IPS-20b (cell line): Measurements from ENCODE around the gene RHBDD3.
"Not testable (repeated sequence)": the region's sequence is repeated elsewhere in the genome, so short reads cannot be mapped to it uniquely, and the experiment has no call there.

Experiments used
- H3K27ac ChIP-seq: one replicate; pipeline ENCODE4 v1.5.1; 2013; ENCODE audit warnings: low read length
- H3K27me3 ChIP-seq: 2 replicates; pipeline ENCODE4 v1.6.1; 2013; ENCODE audit warnings: mild to moderate bottlenecking, low read length, inconsistent platforms; ENCODE audit not compliant: insufficient read depth
- H3K36me3 ChIP-seq: 2 replicates; pipeline ENCODE4 v1.6.1; 2013; ENCODE audit warnings: low read depth, mild to moderate bottlenecking, inconsistent platforms, low read length, moderate library complexity; ENCODE audit not compliant: insufficient read depth
- H3K4me1 ChIP-seq: 2 replicates; pipeline ENCODE4 v1.6.1; 2013; ENCODE audit warnings: mild to moderate bottlenecking, control low read depth, inconsistent platforms, low read length, moderate library complexity; ENCODE audit not compliant: insufficient read depth
- H3K4me3 ChIP-seq: 2 replicates; pipeline ENCODE4 v1.5.1; 2013; ENCODE audit warnings: mild to moderate bottlenecking, low read length, inconsistent platforms
- H3K9ac ChIP-seq: 2 replicates; pipeline ENCODE4 v1.6.1; 2013; ENCODE audit warnings: low read depth, mild to moderate bottlenecking, inconsistent platforms, low read length, moderate library complexity
- H3K9me3 ChIP-seq: 2 replicates; pipeline ENCODE4 v1.6.1; 2013; ENCODE audit warnings: mild to moderate bottlenecking, low read depth, low read length, inconsistent platforms; ENCODE audit not compliant: insufficient read depth

Gene RHBDD3

DNA sequence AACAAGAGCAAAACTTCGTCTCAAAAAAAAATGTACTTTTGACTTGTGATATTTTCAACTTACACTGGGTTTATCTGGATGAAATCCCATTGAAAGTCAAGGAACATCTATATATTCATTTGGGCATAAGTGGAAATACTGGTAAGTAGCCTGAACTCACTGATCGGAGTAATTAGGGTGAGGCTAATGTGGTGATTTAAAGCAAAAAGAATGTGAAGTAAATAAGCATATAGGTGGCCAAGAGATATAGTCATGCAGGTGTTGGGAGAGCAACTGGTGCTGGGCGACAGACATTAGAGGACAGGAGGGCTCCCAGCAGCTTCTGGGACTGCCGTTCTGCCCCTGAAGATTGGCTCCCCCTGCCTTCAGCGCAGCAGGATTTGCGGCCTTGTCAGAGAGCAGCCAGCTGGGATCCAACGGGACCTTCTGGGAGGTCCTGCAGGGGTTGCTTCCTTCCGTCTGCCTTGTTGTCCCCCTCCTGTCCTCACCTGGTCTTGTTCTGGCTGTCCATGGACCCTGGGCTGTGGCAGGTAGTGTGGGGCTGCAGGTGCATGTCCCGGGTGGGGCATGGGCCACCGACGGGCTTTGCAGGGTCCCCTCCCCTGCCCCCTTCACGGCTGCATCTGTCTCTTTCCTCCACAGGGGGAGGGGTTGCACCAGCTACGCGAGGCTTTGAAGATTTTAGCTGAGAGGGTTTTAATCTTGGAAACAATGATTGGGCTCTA is 14.1 kb downstream of the RHBDD3 start:
- Histone ChIP-seq H3K4me1 (no peaks in the 10 kb centered on the region), H3K4me3 (no peak overlapping the region), H3K9ac (no peak overlapping the region), H3K27ac (no peak overlapping the region), H3K9me3 (no peaks in the 10 kb centered on the region), H3K36me3 (no peaks in the 10 kb centered on the region), H3K27me3 (no peaks in the 10 kb centered on the region)

- Histone ChIP-seq H3K4me3 (no peak overlapping the region), H3K9ac (no peak overlapping the region), H3K27me3 (no peaks in the 10 kb centered on the region), H3K36me3 (no peaks in the 10 kb centered on the region), H3K4me1 (no peaks in the 10 kb centered on the region), H3K9me3 (no peaks in the 10 kb centered on the region), H3K27ac (no peak overlapping the region)
Measured at GRCh38 chr22:29251981-29252911, 15.5 kb downstream of the RHBDD3 start.

GRCh38 chr22:29251265-29251664 is 16.5 kb downstream of the RHBDD3 start:
- no peaks in the 10 kb centered on the region for H3K36me3 ChIP-seq
- H3K4me1 ChIP-seq = no peaks in the 10 kb centered on the region
- H3K4me3 ChIP-seq = no peak overlapping the region
- H3K9ac ChIP-seq = no peak overlapping the region
- no peaks in the 10 kb centered on the region for H3K27me3 ChIP-seq
- no peaks in the 10 kb centered on the region for H3K9me3 ChIP-seq
- H3K27ac ChIP-seq = no peak overlapping the region

- H3K4me3 ChIP-seq, H3K27ac ChIP-seq, H3K9me3 ChIP-seq, H3K36me3 ChIP-seq, H3K27me3 ChIP-seq, H3K9ac ChIP-seq, H3K4me1 ChIP-seq: not testable (repeated sequence)
Measured at GRCh38 chr22:29247891-29248290, 19.9 kb downstream of the RHBDD3 start.

- Histone ChIP-seq H3K36me3 (no peaks in the 10 kb centered on the region), H3K9ac (no peak overlapping the region), H3K27ac (no peak overlapping the region), H3K27me3 (no peaks in the 10 kb centered on the region), H3K4me3 (no peak overlapping the region), H3K4me1 (no peaks in the 10 kb centered on the region), H3K9me3 (no peaks in the 10 kb centered on the region)
Measured at GRCh38 chr22:29245626-29246385, 22.0 kb downstream of the RHBDD3 start.

DNA sequence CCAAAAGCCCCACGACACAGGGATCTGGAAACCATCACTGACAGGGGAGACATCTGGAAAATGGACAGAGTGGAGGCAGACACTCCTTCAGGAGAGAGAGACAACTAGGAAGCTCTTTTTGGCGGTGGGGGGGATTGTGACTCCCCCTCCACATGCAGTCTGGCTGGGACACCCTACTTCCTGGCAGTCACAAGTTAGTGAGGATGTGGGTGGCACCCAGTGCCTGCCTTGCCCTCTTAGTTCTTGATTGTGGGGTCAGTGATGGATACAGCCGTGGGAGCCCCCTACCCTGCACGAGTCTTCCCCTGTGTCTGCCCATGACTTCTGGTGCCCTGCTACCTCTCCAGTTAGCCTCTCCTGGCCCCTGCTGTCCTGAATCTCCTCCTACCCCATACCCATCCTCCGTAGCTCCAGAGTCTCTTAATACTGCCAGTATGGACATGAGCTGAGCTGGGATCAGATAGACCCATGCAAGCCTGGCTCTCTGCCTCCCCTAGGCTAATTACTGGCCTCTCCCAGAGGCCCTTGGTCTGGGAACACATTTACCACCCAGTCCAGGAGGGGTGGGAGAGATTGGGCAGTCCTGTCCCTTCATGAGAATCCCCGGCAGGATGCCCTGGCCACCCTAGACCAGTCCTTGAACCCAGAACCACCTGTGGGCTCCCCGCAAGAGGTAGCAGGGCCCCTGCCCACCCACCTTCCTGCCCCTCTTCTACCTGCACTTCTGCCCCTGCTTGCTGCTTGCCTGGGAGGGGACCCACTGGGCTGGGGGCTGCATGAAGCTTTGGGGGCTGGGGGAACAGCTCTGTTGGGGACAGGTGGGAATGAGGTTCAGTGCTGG is 22.8 kb downstream of the RHBDD3 start:
- no peak overlapping the region for H3K4me3 ChIP-seq
- no peaks in the 10 kb centered on the region for H3K9me3 ChIP-seq
- no peaks in the 10 kb centered on the region for H3K4me1 ChIP-seq
- H3K27ac ChIP-seq = no peak overlapping the region
- H3K27me3 ChIP-seq = no peaks in the 10 kb centered on the region
- H3K9ac ChIP-seq = no peak overlapping the region
- H3K36me3 ChIP-seq = no peaks in the 10 kb centered on the region

- Histone ChIP-seq H3K36me3 (no peaks in the 10 kb centered on the region), H3K9me3 (no peaks in the 10 kb centered on the region)
Measured at GRCh38 chr22:29243874-29244446, 23.8 kb downstream of the RHBDD3 start.

GRCh38 chr22:29240481-29240880 is 27.3 kb downstream of the RHBDD3 start:
- not testable (repeated sequence) for H3K27ac ChIP-seq, H3K4me1 ChIP-seq, H3K9me3 ChIP-seq, H3K36me3 ChIP-seq, H3K9ac ChIP-seq, H3K27me3 ChIP-seq, H3K4me3 ChIP-seq

More at GRCh38 chr22:29243874-29244446, 23.8 kb downstream of the RHBDD3 start:
- Histone ChIP-seq H3K4me3 (no peak overlapping the region), H3K4me1 (no peaks in the 10 kb centered on the region), H3K27ac (no peak overlapping the region), H3K9ac (no peak overlapping the region), H3K27me3 (no peaks in the 10 kb centered on the region)

GRCh38 chr22:29233277-29233877 is 34.4 kb downstream of the RHBDD3 start:
- Histone ChIP-seq H3K9ac (no peak overlapping the region), H3K4me3 (no peak overlapping the region), H3K27me3 (no peaks in the 10 kb centered on the region), H3K27ac (no peak overlapping the region), H3K36me3 (no peaks in the 10 kb centered on the region), H3K9me3 (no peaks in the 10 kb centered on the region), H3K4me1 (no peaks in the 10 kb centered on the region)

GRCh38 chr22:29231971-29232959 is 35.5 kb downstream of the RHBDD3 start:
- Histone ChIP-seq H3K9me3 (no peaks in the 10 kb centered on the region), H3K36me3 (no peaks in the 10 kb centered on the region), H3K9ac (no peak overlapping the region), H3K27ac (no peak overlapping the region), H3K27me3 (no peaks in the 10 kb centered on the region), H3K4me3 (no peak overlapping the region), H3K4me1 (no peaks in the 10 kb centered on the region)
